GM21360 (cell line): ENCODE measurements around the gene NCL.
"Not testable (repeated sequence)": the region's sequence is repeated elsewhere in the genome, so short reads cannot be mapped to it uniquely, and the experiment has no call there.

ENCODE experiments used
- ATAC-seq: cut with Tn5 transposase; IDR thresholded peaks from one replicate; pipeline ENCODE4 v1.9.1; 2021; ENCODE audit warnings: mild to moderate bottlenecking, moderate library complexity; ENCODE audit not compliant: unreplicated experiment

Gene NCL

DNA sequence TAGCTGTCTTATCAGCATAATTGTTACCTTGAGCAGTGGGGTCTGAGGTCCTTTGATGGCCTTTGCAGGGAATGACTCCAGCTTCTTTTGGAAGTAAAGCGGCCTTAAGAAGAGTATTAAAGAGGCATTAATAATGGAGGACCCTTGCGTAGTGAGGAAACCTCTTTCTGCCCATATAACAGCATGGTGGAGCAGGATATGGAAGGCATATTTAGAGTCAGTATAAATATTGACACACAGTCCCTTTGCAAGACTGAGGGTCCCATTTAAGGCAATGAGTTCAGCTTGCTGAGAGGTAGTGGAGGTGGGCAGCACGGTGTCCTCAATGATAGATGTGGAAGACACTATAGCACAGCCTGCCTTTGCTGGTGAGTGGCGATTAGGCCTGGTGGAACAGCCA, 32.7 kb downstream of the NCL start:
- ATAC-seq = no peak

- not testable (repeated sequence) for ATAC-seq
Observed at GRCh38 chr2:231430437-231430836, 33.8 kb downstream of the NCL start.

DNA sequence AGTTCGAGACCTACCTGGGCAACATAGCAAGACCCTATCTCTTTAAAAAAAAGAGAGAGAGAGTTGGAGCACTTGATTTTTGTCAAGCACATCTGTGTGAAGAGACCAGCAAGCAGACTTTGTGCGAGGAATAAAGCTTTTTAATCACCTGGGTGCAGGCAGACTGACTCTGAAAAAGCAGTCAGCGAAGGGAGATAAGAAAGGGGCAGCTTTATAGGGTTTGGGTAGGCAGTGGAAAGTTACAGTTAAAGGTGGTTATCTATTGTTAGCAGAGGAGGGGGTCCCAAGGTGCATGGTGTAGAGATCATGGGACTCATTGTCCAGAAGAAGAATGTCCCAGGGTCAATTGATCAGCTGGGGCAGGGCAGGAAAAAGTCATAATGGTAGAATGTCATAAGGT, 34.4 kb downstream of the NCL start:
- ATAC-seq = no peak

- no peak for ATAC-seq
Observed at GRCh38 chr2:231429152-231429551, 35.1 kb downstream of the NCL start.

DNA sequence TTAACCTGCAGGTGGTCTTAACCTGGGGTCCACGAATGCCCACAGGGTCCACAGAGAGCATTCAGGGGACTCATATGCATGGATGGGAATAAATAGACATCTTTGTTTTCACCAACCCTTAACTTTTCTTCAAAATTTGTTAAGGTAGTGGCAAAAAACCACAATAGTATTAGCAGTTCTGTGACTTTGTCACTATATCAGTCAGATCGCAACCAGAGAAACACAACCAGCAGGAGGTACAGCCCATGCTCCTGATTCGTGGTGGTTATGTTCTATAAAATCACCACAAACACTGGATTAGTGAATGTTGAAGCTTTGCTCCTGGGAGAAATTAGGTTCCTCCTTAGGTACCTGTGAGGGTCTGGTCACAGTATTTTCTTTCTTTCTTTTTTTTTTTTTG, 37.2 kb downstream of the NCL start:
- no peak for ATAC-seq

GRCh38 chr2:231425811-231426703, 38.2 kb downstream of the NCL start:
- ATAC-seq = no peak

- no peak for ATAC-seq
Observed at GRCh38 chr2:231425291-231425810, 38.9 kb downstream of the NCL start.

DNA sequence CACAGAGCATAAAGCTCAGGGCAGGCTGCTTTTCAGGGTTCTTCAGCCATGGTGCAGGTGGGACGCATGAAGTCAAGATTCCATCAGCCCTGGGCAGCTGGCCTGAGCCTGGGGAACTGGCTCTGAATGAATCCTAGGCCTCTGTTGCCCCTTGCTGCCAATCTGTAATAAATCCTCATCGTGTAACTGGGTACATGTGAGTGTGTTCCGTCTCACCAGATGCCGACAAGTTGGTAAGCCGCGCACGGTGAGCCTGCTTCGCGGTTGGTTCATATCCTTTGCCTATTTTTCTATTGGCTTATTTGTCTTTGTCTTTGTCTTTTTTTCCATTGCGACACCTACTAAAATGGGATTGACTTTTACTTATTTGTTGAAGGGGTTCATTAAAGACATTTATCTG, 41.1 kb downstream of the NCL start:
- no peak for ATAC-seq

- no peak for ATAC-seq
Observed at GRCh38 chr2:231422056-231422455, 42.2 kb downstream of the NCL start.

GRCh38 chr2:231421051-231421580, 43.2 kb downstream of the NCL start:
- ATAC-seq = no peak

DNA sequence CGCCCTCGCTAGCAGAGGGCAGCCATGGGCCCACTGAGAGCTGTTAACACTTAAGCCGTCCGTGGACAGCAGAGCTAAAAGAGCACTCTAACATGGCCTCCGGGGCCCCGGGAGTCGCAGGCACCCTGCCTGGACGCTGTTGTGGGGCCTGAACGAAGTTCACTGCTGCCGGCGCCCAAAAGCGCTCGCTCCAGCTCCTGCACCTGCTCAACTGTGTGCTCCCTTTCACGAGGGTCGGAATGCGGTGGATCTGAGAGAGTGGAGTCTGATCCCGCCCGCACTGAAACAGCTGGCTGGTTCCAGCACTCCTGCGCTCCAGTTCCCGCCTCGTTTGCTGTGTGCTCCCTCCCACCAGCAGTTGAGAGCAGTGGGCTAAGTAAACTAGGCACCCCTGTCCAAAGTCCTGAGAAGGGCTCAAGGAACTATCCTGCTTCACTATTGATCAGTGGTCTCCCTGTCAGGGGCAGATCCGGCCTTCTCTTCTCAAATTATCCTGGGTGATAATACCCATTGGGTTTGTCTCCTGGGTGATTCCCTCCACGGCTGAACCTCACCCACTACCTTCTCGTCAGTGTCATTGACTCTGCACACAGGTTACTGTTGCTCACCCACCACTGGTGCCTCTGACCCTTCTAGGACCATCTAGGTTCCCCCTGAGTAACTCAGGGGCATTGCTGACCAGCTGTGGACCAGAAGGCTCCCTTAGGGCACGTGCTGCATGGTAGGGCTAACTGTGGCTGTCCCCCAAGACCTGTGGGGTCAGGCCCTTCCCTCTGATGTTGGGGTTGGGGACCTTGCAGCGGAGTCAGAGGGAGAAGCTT, 45.3 kb downstream of the NCL start:
- ATAC-seq = no peak

GRCh38 chr2:231415029-231415428, 49.3 kb downstream of the NCL start:
- no peak for ATAC-seq

DNA sequence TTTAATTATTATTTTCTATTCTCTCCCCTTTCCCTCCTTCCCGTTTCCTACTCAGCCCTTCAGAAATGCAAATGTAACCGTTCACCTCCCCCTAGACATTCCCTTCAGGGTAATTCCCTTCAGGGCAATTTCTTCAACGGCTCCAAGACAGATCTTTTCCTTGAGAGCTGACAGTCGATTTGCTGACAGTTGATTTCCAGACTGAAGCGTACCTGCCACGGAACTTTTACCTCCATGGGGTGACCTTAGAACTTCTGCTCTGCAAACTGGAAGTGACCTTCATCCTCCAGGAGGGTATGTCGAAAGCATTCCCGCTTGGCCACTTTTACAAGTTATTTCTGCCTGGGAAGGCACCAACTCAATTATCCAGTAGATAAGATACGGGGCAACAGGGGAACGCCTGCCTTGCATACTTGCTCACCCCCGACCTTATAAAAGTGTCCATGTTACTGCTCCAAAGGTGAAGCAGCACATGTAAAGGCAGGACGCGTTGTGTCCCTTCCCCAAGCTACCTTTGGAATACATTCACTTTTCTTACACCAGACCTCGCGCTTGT, 50.3 kb downstream of the NCL start:
- ATAC-seq = no peak

GRCh38 chr2:231413456-231413855, 50.8 kb downstream of the NCL start:
- ATAC-seq = no peak

DNA sequence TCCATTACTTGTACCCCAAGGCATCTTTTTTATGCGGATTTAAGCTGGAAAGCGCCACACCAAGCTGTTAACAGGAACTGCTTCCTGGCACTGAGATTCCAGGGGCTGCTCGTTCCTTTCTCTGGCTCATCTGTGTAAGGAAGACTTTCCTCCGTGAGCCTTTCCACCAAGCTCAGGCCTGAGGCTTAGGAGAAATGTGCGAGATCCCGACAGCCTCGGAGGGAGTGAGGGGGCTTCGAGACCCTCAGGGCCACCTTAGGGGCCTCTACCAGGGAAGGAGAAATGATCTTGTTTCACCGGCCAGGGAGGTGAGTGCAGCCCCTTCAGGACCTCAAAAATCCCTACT, 51.7 kb downstream of the NCL start:
- no peak for ATAC-seq

DNA sequence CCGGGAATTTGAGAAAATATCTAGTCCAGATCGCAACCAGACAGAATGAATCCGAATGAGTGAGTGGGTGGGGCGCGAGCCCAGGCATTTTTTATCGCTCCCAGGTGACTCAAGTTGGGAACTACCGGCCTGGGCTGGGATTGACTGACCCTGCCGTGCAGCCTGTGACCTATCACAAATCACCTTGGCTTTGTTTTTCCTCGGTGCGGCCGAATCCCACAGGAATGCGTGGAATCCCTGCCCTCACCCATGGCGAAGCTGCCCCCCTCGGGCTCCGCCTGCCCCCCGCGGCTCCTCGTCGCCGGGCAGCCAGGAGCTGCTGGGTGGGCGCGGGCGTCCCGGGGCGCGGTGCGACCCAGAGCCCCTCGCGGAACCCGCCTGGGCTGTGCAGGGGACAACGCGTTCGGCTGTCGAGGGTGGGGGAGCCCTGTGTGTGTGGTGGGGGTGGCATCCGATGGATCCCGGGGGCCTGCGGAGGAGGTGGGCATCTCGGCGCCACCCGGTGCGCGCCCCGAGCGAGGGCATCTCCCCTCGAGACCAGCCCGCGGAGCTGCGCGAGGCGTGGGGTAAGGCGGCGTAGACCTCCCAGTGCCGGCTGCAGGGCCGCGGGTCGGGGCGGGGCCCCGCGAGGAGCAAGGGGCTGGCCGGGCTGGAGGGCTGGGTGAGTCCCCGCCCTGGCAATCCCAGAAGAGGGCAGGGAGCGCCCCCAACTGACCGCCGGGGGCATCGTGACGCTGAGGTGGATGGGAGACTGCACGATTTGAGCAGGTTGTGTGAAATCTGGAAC, 52.3 kb downstream of the NCL start:
- ATAC-seq = peak; percentile 93

DNA sequence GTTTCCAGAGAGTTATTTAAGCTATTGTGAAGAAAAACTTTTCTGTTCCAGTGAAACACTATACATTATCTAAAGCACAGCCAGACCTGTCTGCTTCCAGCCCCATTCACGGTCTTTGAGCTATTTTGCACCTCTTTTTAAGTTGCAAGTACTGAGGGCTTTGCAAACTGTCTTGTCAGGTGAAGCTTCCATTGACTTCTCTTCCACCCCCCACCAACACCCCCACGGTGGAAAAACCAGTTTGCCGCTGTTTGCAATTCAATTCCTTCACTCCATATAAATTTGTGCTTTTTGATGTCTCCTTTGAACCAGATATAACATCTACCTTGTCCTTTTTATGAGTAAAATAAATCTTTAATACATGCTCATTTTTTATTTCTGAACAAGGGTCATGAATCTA, 53.0 kb downstream of the NCL start:
- no peak for ATAC-seq

- ATAC-seq = no peak
Observed at GRCh38 chr2:231410293-231411004, 53.8 kb downstream of the NCL start.

DNA sequence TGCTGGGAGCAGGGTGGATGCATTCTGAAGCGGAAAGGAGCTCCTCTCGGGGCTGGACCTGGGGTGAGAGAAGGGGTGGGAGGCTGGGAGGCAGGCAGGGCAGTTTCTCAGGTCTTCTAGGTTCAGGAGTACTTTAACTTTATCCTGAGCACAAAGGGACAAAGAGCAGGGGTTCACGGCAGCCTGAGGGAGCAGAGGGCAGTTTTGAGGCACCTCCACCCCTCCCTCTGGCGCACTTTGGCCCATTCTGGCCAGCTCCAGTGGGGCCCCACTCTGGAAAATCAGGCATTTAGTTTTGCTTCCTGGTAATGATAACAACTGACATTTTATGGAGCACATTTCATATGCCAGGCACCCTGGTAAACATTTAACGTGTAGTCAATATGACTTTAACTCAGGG, 54.5 kb downstream of the NCL start:
- ATAC-seq = no peak

DNA sequence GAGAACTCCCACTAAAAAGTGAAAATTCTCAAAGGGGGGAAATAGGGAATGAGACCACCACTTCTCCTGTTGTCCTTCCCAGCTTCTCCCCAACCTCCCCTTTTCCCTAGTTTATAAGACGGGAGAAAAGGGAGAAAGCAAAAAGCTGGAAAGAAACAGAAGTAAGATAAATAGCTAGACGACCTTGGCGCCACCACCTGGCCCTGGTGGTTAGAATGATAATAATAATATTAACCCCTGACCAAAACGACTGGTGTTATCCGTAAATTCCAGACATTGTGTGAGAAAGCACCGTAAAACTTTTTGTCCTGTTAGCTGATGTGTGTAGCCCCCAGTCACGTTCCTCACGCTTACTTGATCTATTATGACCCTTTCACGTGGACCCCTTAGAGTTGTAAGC, 56.0 kb downstream of the NCL start:
- not testable (repeated sequence) for ATAC-seq
